ENCODE data around the gene ZBTB44.

GRCh38 chr11:130249371-130249770 is 65.3 kb downstream of the ZBTB44 start:
- TF ChIP-seq CTCF (IDR thresholded peaks at IDR 0.05) (no peak), EP300 (IDR thresholded peaks at IDR 0.05) (no peak), POLR2AphosphoS5 (IDR thresholded peaks at IDR 0.05) (no peak)
